DND-41 (cell line): ENCODE results near the gene NFKBIE.

ENCODE experiments used
- CTCF ChIP-seq: IDR thresholded peaks from 2 replicates; pipeline ENCODE4 v1.5.1; 2012; ENCODE audit warnings: borderline replicate concordance, low read length, moderate library complexity, mild to moderate bottlenecking; ENCODE audit not compliant: poor library complexity, severe bottlenecking; ENCODE audit errors: extremely low read depth
- EZH2 ChIP-seq: IDR thresholded peaks from 3 replicates; pipeline ENCODE4 v1.6.1; 2012; ENCODE audit warnings: borderline replicate concordance, low read depth, mild to moderate bottlenecking, moderate library complexity, low read length, inconsistent platforms; ENCODE audit not compliant: severe bottlenecking

DNA sequence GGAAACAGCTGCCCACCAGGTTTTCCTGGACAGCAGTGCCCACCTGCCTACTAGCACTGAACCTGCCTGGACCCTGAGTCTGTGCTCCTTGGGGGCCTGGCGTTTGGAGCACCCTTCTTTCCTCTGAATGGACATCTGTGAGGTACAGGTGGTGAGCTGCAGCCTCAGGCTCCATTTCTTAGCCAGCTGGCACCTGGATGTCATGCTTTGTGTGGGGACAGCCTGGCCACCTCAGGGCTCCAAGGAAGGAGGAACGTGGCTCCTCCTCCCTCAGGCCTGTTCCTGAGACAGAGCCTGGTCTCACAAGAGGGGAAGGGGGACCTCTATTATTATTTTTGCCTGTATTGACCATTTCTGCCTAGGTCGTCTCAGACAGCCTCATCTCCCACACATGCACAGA lies 13.0 kb upstream of the NFKBIE start:
- TF ChIP-seq CTCF: no peak
- no peak for TF ChIP-seq EZH2
